Measurements from ENCODE around the gene PSMA8. TPM values are rescaled to one million over a fixed set of nuclear protein-coding genes. Genes with fewer than 3 reads are reported as not detected.
"Not testable (repeated sequence)": the region's sequence is repeated elsewhere in the genome, so short reads cannot be mapped to it uniquely, and the experiment has no call there.

PSMA8 gene
- polyA plus RNA-seq, 1 experiment: not detected

DNA sequence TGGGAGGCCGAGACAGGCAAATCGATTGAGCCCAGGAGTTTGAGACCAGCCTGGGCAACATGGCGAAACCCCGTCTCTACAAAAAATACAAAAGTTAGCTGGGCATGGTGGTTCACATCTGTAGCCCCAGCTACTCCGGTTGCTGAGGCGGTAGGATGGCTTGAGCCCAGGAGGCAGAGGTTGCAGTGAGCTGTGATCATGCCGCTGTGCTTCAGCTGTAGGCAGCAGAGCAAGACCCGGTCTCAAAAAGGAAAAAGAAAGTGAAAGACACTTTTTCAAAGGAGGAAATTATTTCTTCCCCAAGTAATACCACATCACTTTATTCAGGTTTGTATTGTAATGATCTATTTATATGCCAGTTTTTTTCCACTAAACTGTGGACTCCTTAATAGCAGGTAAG, 56.8 kb downstream of the PSMA8 start:
- no peaks in the 10 kb centered on the region for H3K27me3 ChIP-seq (ENCODE audit: control insufficient read depth, insufficient read depth, low read length)
- H3K4me3 ChIP-seq (ENCODE audit: low read depth, low read length): no peak overlapping the region
- H3K36me3 ChIP-seq (ENCODE audit: control insufficient read depth, insufficient read depth, low read length): no peaks in the 10 kb centered on the region
- no peak for DNase-seq (ENCODE audit: low read depth)
- TF ChIP-seq, protein P1, sequence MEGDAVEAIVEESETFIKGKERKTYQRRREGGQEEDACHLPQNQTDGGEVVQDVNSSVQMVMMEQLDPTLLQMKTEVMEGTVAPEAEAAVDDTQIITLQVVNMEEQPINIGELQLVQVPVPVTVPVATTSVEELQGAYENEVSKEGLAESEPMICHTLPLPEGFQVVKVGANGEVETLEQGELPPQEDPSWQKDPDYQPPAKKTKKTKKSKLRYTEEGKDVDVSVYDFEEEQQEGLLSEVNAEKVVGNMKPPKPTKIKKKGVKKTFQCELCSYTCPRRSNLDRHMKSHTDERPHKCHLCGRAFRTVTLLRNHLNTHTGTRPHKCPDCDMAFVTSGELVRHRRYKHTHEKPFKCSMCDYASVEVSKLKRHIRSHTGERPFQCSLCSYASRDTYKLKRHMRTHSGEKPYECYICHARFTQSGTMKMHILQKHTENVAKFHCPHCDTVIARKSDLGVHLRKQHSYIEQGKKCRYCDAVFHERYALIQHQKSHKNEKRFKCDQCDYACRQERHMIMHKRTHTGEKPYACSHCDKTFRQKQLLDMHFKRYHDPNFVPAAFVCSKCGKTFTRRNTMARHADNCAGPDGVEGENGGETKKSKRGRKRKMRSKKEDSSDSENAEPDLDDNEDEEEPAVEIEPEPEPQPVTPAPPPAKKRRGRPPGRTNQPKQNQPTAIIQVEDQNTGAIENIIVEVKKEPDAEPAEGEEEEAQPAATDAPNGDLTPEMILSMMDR (IDR thresholded peaks at IDR 0.05; ENCODE audit: insufficient read depth, low read depth, low read length): no peak
- POLR2A ChIA-PET: no interaction called here
- CTCF ChIA-PET: no interaction called here

DNA sequence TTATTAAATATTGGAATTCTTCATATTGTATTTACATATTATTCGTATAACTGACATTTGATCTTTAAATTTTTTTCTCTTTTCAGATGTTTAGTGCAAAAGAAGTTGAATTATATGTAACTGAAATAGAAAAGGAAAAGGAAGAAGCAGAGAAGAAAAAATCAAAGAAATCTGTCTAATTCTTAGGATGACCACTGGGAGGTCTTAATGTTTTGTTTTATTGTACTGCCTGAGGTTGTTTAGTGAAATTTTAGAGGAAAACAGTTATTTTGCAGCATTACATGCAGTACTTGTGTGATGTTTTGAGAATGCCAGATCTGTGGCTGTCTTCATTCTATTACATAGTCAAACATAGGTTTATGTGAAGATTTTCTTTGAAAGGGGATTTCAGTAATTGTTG, 58.6 kb downstream of the PSMA8 start:
- no peak for DNase-seq (ENCODE audit: low read depth)
- TF ChIP-seq, protein P1 (IDR thresholded peaks at IDR 0.05; ENCODE audit: insufficient read depth, low read depth, low read length): no peak
- Histone ChIP-seq H3K4me3 (ENCODE audit: low read depth, low read length) (no peak overlapping the region), H3K27me3 (ENCODE audit: control insufficient read depth, insufficient read depth, low read length) (no peaks in the 10 kb centered on the region), H3K36me3 (ENCODE audit: control insufficient read depth, insufficient read depth, low read length) (no peaks in the 10 kb centered on the region)
- CTCF ChIA-PET: no interaction called here
- POLR2A ChIA-PET: no interaction called here

DNA sequence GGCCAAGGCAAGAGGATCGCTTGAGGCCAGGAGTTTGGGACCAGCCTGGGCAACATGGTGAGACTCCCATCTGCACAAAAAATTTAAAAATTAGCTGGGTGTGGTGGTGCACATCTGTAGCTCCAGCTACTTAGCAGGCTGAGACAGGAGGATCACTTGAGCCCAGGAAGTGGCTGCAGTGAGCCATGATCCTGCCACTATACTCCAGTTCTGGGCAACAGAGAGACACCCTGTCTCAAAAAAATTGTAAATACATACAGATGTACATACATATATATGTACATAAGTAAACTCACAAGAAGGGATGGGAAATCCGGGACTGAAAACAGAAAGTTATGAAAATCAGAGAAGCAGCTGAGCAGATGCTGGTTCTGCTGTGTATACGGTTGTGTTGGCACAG, 62.9 kb downstream of the PSMA8 start:
- H3K36me3 ChIP-seq (ENCODE audit: control insufficient read depth, insufficient read depth, low read length): no peaks in the 10 kb centered on the region
- CTCF ChIA-PET: no interaction called here
- H3K4me3 ChIP-seq (ENCODE audit: low read depth, low read length): no peak overlapping the region
- DNase-seq (ENCODE audit: low read depth): no peak
- POLR2A ChIA-PET: no interaction called here
- TF ChIP-seq, protein P1 (IDR thresholded peaks at IDR 0.05; ENCODE audit: insufficient read depth, low read depth, low read length): no peak
- no peaks in the 10 kb centered on the region for H3K27me3 ChIP-seq (ENCODE audit: control insufficient read depth, insufficient read depth, low read length)

DNA sequence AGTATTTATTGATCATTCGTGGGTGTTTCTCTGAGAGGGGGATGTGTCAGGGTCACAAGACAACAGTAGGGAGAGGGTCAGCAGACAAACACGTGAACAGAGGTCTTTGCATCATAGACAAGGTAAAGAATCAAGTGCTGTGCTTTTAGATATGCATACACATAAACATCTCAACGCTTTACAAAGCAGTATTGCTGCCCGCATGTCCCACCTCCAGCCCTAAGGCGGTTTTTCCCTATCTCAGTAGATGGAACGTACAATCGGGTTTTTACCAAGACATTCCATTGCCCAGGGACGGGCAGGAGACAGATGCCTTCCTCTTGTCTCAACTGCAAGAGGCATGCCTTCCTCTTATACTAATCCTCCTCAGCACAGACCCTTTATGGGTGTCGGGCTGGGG, 68.3 kb downstream of the PSMA8 start:
- CTCF ChIA-PET; H3K27me3 ChIP-seq (ENCODE audit: control insufficient read depth, insufficient read depth, low read length); DNase-seq (ENCODE audit: low read depth); H3K4me3 ChIP-seq (ENCODE audit: low read depth, low read length); POLR2A ChIA-PET; H3K36me3 ChIP-seq (ENCODE audit: control insufficient read depth, insufficient read depth, low read length): not testable (repeated sequence)

DNA sequence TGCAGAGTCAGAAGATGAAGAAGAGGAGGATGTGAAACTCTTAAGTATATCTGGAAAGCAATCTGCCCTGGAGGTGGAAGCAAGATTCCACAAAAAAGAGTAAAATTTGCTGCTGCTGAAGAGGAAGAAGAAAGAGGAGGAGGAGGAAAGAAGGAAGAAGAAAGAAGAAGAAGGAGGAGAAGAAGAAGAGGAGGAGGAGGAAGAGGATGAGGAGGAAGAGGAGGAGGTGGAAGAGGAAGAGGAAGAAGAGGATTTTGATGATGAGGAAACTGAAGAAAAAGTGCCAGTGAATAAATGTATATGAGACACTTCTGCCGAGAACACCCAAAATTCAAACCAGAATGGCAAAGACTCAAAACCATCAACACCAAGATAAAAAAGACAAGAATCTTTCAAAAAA, 71.6 kb downstream of the PSMA8 start:
- Histone ChIP-seq H3K36me3 (ENCODE audit: control insufficient read depth, insufficient read depth, low read length) (no peaks in the 10 kb centered on the region), H3K4me3 (ENCODE audit: low read depth, low read length) (no peak overlapping the region), H3K27me3 (ENCODE audit: control insufficient read depth, insufficient read depth, low read length) (no peaks in the 10 kb centered on the region)
- ChIA-PET POLR2A (no interaction called here), CTCF (no interaction called here)
- no peak for DNase-seq (ENCODE audit: low read depth)
- TF ChIP-seq, protein P1 (IDR thresholded peaks at IDR 0.05; ENCODE audit: insufficient read depth, low read depth, low read length): no peak

DNA sequence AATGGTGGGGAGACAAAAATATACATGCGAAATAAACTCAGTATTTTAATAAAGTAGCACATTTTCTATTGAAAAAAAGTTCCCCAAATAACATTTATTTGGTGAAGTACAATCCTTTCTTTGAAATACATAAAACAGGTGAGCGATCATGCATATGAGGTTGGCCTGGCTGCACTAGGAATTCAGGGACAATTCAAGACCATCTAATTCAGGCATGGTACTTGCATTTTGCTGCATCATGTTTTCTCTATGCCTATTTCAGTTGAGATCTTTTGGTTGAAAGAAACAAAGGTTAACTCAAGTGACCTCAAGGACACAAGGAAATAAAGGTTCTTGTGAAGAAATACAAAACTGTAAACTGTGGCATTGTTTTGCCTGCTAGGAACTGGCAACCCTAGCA, 72.8 kb downstream of the PSMA8 start:
- DNase-seq (ENCODE audit: low read depth): no peak
- TF ChIP-seq, protein P1 (IDR thresholded peaks at IDR 0.05; ENCODE audit: insufficient read depth, low read depth, low read length): no peak
- Histone ChIP-seq H3K36me3 (ENCODE audit: control insufficient read depth, insufficient read depth, low read length) (no peaks in the 10 kb centered on the region), H3K4me3 (ENCODE audit: low read depth, low read length) (no peak overlapping the region), H3K27me3 (ENCODE audit: control insufficient read depth, insufficient read depth, low read length) (no peaks in the 10 kb centered on the region)
- POLR2A ChIA-PET: no interaction called here
- CTCF ChIA-PET: interaction anchor here (0.6 kb wide), 1 partner anchor 10 kb away, joined by 3 read pairs; no protein-coding TSS in a partner anchor

All from BJ (cell line).